ENCODE data around the gene LNPEP. TPM values are rescaled to one million over a fixed set of nuclear protein-coding genes. Genes with fewer than 3 reads are reported as not detected.

The LNPEP gene
- total and polyA plus RNA-seq, 2 of the 13 experiments (the other 11 are each of a cell fraction or from before 2014, with no cell fraction given), result 8.0 to 16.9 TPM

DNA sequence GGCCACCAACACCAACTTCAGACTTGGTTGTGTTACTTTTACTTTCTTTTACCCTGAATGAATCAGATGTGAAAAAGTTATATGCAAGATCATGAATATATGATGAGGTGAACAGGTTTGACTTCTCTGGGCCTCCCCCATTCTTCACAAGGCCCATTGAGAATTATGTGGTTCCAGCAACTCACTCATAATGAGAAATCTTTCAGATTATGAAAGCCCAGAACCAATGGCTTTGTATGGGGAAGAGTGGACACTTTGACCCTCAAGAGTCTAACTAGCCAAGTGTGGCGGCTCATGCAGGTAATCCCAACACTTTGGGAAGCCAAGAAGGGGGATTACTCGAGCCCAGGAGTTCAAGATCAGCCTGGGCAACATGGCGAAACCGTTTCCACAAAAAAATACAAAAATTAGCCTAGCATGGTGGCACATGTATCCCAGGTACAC, 16.1 kb upstream of the LNPEP start (continued):
- TF ChIP-seq, protein P1, sequence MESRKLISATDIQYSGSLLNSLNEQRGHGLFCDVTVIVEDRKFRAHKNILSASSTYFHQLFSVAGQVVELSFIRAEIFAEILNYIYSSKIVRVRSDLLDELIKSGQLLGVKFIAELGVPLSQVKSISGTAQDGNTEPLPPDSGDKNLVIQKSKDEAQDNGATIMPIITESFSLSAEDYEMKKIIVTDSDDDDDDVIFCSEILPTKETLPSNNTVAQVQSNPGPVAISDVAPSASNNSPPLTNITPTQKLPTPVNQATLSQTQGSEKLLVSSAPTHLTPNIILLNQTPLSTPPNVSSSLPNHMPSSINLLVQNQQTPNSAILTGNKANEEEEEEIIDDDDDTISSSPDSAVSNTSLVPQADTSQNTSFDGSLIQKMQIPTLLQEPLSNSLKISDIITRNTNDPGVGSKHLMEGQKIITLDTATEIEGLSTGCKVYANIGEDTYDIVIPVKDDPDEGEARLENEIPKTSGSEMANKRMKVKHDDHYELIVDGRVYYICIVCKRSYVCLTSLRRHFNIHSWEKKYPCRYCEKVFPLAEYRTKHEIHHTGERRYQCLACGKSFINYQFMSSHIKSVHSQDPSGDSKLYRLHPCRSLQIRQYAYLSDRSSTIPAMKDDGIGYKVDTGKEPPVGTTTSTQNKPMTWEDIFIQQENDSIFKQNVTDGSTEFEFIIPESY (CRISPR knock-in tag; IDR thresholded peaks at IDR 0.05), result no peak
- TF ChIP-seq HNF4A (CRISPR knock-in tag; IDR thresholded peaks at IDR 0.05), result no peak

DNA sequence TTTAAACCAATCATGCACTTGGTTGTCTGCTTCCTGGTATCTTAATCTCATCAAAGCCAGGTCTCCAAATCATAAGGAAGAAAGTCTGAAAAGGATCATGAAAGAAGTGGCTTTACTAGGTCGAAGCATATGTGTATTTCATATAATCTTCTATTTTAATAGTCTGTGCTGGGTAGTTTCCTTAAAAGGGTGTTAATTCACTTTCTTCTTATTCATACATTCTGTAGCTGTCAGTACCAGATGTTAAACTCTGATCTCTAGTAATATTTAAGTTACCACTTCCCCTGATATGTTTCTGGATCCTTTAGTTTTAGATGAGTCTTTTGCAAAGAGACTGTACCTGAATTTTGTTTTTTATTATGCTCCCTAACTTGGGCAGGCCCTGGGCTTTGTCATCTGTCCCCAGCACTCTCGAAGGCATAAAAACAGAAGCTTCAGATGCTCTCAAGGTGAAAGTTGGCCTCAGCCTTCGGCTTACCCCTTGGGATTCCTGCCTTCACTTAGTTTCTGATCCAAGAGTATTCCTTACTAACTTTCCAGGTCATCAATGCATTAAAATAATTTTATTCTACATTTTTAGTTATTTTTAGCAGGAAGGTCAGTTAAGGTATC, 15.0 kb upstream of the LNPEP start:
- no peak overlapping the region for H3K9ac ChIP-seq (ENCODE audit: insufficient read depth, low read depth, low read length)
- no peaks in the 10 kb centered on the region for H3K27me3 ChIP-seq (ENCODE audit: control insufficient read depth in 1 of 2, insufficient read depth in 2 of 2, low read length in 2 of 2)
- H3K27ac ChIP-seq (ENCODE audit: extremely low read length, insufficient read depth, low read length), result no peak overlapping the region
- H3K4me1 ChIP-seq (ENCODE audit: insufficient read depth, low read length), result peaks cover 8% of the 10 kb centered on the region; the same call in 1 of the 2 replicates
- TF ChIP-seq REPIN1 (CRISPR knock-in tag; IDR thresholded peaks at IDR 0.05; ENCODE audit: borderline replicate concordance, low read depth) (no peak), MTF2 (CRISPR knock-in tag; IDR thresholded peaks at IDR 0.05; ENCODE audit: borderline replicate concordance) (no peak), PRMT3 (CRISPR knock-in tag; IDR thresholded peaks at IDR 0.05; ENCODE audit: borderline replicate concordance, low read depth) (no peak), ZSCAN20 (CRISPR knock-in tag; IDR thresholded peaks at IDR 0.05; ENCODE audit: borderline replicate concordance) (no peak), AGO2 (optimal IDR thresholded peaks at IDR 0.05; ENCODE audit: low read depth, low read length) (no peak), RBAK (CRISPR knock-in tag; IDR thresholded peaks at IDR 0.05) (no peak), ZNF615 (CRISPR knock-in tag; IDR thresholded peaks at IDR 0.05; ENCODE audit: borderline replicate concordance) (no peak)
- TF ChIP-seq, protein P2, sequence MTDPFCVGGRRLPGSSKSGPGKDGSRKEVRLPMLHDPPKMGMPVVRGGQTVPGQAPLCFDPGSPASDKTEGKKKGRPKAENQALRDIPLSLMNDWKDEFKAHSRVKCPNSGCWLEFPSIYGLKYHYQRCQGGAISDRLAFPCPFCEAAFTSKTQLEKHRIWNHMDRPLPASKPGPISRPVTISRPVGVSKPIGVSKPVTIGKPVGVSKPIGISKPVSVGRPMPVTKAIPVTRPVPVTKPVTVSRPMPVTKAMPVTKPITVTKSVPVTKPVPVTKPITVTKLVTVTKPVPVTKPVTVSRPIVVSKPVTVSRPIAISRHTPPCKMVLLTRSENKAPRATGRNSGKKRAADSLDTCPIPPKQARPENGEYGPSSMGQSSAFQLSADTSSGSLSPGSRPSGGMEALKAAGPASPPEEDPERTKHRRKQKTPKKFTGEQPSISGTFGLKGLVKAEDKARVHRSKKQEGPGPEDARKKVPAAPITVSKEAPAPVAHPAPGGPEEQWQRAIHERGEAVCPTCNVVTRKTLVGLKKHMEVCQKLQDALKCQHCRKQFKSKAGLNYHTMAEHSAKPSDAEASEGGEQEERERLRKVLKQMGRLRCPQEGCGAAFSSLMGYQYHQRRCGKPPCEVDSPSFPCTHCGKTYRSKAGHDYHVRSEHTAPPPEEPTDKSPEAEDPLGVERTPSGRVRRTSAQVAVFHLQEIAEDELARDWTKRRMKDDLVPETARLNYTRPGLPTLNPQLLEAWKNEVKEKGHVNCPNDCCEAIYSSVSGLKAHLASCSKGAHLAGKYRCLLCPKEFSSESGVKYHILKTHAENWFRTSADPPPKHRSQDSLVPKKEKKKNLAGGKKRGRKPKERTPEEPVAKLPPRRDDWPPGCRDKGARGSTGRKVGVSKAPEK (CRISPR knock-in tag; IDR thresholded peaks at IDR 0.05; ENCODE audit: borderline replicate concordance), result no peak
- TF ChIP-seq, protein P3, sequence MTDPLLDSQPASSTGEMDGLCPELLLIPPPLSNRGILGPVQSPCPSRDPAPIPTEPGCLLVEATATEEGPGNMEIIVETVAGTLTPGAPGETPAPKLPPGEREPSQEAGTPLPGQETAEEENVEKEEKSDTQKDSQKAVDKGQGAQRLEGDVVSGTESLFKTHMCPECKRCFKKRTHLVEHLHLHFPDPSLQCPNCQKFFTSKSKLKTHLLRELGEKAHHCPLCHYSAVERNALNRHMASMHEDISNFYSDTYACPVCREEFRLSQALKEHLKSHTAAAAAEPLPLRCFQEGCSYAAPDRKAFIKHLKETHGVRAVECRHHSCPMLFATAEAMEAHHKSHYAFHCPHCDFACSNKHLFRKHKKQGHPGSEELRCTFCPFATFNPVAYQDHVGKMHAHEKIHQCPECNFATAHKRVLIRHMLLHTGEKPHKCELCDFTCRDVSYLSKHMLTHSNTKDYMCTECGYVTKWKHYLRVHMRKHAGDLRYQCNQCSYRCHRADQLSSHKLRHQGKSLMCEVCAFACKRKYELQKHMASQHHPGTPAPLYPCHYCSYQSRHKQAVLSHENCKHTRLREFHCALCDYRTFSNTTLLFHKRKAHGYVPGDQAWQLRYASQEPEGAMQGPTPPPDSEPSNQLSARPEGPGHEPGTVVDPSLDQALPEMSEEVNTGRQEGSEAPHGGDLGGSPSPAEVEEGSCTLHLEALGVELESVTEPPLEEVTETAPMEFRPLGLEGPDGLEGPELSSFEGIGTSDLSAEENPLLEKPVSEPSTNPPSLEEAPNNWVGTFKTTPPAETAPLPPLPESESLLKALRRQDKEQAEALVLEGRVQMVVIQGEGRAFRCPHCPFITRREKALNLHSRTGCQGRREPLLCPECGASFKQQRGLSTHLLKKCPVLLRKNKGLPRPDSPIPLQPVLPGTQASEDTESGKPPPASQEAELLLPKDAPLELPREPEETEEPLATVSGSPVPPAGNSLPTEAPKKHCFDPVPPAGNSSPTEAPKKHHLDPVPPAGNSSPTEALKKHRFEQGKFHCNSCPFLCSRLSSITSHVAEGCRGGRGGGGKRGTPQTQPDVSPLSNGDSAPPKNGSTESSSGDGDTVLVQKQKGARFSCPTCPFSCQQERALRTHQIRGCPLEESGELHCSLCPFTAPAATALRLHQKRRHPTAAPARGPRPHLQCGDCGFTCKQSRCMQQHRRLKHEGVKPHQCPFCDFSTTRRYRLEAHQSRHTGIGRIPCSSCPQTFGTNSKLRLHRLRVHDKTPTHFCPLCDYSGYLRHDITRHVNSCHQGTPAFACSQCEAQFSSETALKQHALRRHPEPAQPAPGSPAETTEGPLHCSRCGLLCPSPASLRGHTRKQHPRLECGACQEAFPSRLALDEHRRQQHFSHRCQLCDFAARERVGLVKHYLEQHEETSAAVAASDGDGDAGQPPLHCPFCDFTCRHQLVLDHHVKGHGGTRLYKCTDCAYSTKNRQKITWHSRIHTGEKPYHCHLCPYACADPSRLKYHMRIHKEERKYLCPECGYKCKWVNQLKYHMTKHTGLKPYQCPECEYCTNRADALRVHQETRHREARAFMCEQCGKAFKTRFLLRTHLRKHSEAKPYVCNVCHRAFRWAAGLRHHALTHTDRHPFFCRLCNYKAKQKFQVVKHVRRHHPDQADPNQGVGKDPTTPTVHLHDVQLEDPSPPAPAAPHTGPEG (CRISPR knock-in tag; IDR thresholded peaks at IDR 0.05), result no peak
- ChIA-PET POLR2A (no interaction called here), CTCF (ENCODE audit: low intra/inter-chr PET ratio, low total read pairs) (no interaction called here)
- H4K20me1 ChIP-seq (ENCODE audit: insufficient read depth, low read length), result no peaks in the 10 kb centered on the region
- no peaks in the 10 kb centered on the region for H3K36me3 ChIP-seq (replicated peaks in 1 of 2; ENCODE audit: control insufficient read depth in 1 of 2, insufficient read depth in 2 of 2, low read length in 2 of 2)
- ATAC-seq, result no peak
- in situ Hi-C loops (cut with HindIII; ENCODE audit: extremely low pct_ligation_motif_present, low pct_unique_long_range_greater_than_20kb) (no loop called here), intact Hi-C loops (cut with micrococcal nuclease; ENCODE audit: unreplicated experiment) (no loop called here)
- BruUV-seq (replicated peaks), result no TSS peak
- H2AFZ ChIP-seq (ENCODE audit: low read length), result no peak overlapping the region
- no peaks in the 10 kb centered on the region for H3K79me2 ChIP-seq (ENCODE audit: insufficient read depth, low read length)
- H3K4me3 ChIP-seq (replicated peaks in 1 of 3; ENCODE audit: insufficient read depth in 1 of 3, low read depth in 2 of 3, low read length in 3 of 3), result no peak overlapping the region
- H3K9me3 ChIP-seq (ENCODE audit: low read length), result no peaks in the 10 kb centered on the region
- no peak for DNase-seq (ENCODE audit: low spot score)
- FAIRE-seq, result no peak
- H3K4me2 ChIP-seq (ENCODE audit: low read depth, low read length), result no peak overlapping the region
- WGBS (ENCODE audit: low lambda C conversion rate), result 90% methylated on average over 3 of the region's 3 CpGs

Measured in HepG2 (cell line).